Bronchus fibroblast of lung (primary cell): Measurements from ENCODE around the gene FBH1. TPM values are rescaled to one million over a fixed set of nuclear protein-coding genes. Genes with fewer than 3 reads are reported as not detected.

Experiments
- total RNA-seq: library from RNA; depleted of rRNA; stranded (reverse); fragments of >200 nt; gene quantifications from 2 replicates; pipeline ENCODE4 v1.2.3, GENCODE V29; 2015

The FBH1 gene
- 61.5 and 61.7 TPM in 2 replicates for total RNA-seq

DNA sequence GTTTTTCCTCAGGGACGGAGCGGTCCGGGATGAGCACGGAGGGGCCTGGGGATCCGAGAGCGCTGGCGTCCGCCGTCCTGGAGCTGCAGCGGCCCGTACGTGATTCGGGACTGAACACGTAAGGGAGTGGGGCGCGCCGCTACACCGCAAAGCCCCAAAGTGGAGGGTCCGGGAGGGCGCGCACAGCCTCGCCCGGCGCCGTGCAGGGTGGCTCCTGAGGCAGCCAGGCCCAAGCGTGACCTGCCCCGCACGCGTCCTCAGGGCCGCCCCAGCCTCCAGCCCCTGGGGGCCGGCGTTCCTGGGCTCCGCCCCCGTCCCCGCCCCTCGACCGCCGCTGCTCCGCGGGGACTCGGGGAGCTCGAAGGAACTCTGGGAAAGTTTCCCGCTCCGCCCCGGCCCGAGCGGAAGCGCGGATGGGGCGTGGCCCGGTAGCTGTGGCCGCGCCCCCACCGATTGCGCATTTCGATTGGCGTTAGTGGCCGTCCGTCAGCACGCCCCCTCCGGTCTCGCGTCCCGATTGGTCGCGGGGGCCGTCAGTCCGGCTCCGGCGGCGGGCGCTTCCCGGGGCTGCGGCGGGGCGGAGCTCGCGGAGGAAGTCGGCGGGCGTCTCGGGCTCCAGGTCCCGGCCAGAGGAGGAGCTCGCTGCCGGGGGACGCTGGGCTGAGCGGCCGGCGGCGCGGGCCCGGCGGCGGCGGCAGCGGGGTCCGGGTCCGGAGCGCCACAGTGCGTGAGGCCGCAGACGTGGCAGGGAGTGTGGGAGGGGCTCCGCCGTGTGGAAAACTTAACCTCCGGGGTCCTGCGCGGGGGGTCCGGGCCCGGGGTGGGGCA, at the start of gene FBH1, which contains the start of gene ANKRD16:
Gene FBH1, plus strand, starts transcription at position 620 of the 828 bp plus-strand sequence. Its CDS starts 103 bp downstream, at position 723.
Gene ANKRD16, minus strand, starts transcription at position 270 of the 828 bp plus-strand sequence. CDS start 539 bp downstream, outside the sequence.

DNA sequence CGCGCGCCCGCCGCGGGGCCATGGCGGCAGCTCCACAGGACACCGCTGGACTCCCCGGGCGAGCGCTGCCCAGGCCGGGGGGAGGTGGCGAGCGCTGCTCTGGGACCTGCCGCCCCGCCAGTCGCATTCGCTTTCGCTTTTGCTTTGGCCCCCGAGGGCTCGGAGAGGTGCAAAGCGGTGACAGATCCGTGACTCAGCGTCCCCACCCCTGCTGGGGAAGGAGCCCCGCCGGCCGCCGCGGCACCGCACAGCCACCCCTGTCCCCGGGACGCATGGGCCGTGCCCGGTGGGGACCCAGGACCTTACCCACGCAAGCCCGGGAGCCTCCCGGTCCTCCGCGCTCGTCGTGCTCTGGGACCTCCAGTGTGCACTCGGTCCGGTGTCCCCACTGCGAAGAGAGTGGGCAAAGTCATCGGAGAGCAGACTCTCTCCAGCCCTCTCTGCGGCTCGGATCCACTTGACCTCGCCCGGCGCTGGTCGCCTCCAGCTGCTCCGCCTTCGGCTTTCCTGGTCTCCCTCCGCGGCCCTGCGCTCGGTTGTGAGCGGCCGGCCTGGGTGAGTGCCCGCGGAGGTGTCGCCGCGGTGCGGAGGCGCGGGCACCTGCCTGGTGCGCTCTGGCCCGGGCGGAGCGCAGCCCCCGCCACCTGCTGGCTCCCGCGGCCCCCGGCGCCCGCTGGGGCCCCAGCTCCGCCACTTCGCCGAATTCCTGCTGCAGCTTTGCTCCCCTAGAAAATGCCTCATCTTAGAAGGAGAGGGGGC, 87.6 kb downstream of the FBH1 start, which contains the start of gene IL15RA:
Gene IL15RA, minus strand, starts transcription at position 73 of the 759 bp plus-strand sequence. Its CDS starts 51 bp downstream, at position 22.

Other genes with a start within 250 kb of the FBH1 start
- 8.2 and 10.6 TPM in 2 replicates for gene ASB13, start 223.6 kb upstream of the FBH1 start, total RNA-seq
- 18.9 and 23.7 TPM in 2 replicates for gene TASOR2, start 205.4 kb upstream of the FBH1 start, total RNA-seq
- gene GDI2, start 76.8 kb upstream of the FBH1 start, total RNA-seq, result 309 and 351 TPM in 2 replicates
- gene ANKRD16, start 350 bp upstream of the FBH1 start, total RNA-seq, result 4.6 and 5.4 TPM in 2 replicates
- gene IL15RA, start 87.3 kb downstream of the FBH1 start, total RNA-seq, result 2.5 and 6.1 TPM in 2 replicates
- not detected in 2 replicates for gene IL2RA, start 172.1 kb downstream of the FBH1 start, total RNA-seq
- 24.4 and 32.6 TPM in 2 replicates for gene RBM17, start 198.8 kb downstream of the FBH1 start, total RNA-seq